ENCODE measurements around the gene RANBP10. TPM values are rescaled to one million over a fixed set of nuclear protein-coding genes. Genes with fewer than 3 reads are reported as not detected.
A peak's percentile ranks its signal among the peaks of the same experiment; 100 is the strongest.

Gene RANBP10
- total and polyA plus RNA-seq, 2 of the 13 experiments (the other 11 are each of a cell fraction or from before 2014, with no cell fraction given): 9.2 to 22.7 TPM

- ATAC-seq (no peak), DNase-seq (ENCODE audit: low spot score) (no peak), FAIRE-seq (no peak)
- H3K4me3 ChIP-seq (replicated peaks in 1 of 3; ENCODE audit: insufficient read depth in 1 of 3, low read depth in 2 of 3, low read length in 3 of 3): peak overlapping the region; percentile 97 to 99 (median 97)
- peaks cover 50% of the 10 kb centered on the region for H3K4me1 ChIP-seq (ENCODE audit: insufficient read depth, low read length)
- ChIA-PET POLR2A (interaction anchor here (0.9 to 6.2 kb wide), 16 partner anchors 11 to 389 kb away, joined by 3 to 47 read pairs (median 5); partner anchors contain the start of genes C16orf86, CTCF, EDC4 and ENKD1), CTCF (ENCODE audit: low intra/inter-chr PET ratio, low total read pairs) (interaction anchor here (1.5 kb wide), 1 partner anchor 29 kb away, joined by 5 read pairs; no protein-coding TSS in a partner anchor)
- BruUV-seq (replicated peaks): no TSS peak
- H3K27me3 ChIP-seq (ENCODE audit: control insufficient read depth in 1 of 2, insufficient read depth in 2 of 2, low read length in 2 of 2): no peaks in the 10 kb centered on the region; a peak in 1 of 5 replicates
- intact Hi-C loops (cut with micrococcal nuclease; ENCODE audit: unreplicated experiment) (loop anchor here (1.0 kb wide), 2 partner anchors 12 to 29 kb away; no protein-coding TSS in a partner anchor), in situ Hi-C loops (cut with HindIII; ENCODE audit: extremely low pct_ligation_motif_present, low pct_unique_long_range_greater_than_20kb) (no loop called here)
- peaks cover 38% of the 10 kb centered on the region for H4K20me1 ChIP-seq (ENCODE audit: insufficient read depth, low read length)
- H3K27ac ChIP-seq (ENCODE audit: extremely low read length, insufficient read depth, low read length): peak overlapping the region; percentile 88
- peak overlapping the region; percentile 89 for H3K4me2 ChIP-seq (ENCODE audit: low read depth, low read length)
- peaks cover 0 to 4% of the 10 kb centered on the region in 2 experiments; a peak in 3 of 5 replicates for H3K36me3 ChIP-seq (replicated peaks in 1 of 2; ENCODE audit: control insufficient read depth in 1 of 2, insufficient read depth in 2 of 2, low read length in 2 of 2)
- 60% methylated on average over 4 of the region's 5 CpGs for WGBS (ENCODE audit: low lambda C conversion rate)
- peak overlapping the region; percentile 99 for H3K9ac ChIP-seq (ENCODE audit: insufficient read depth, low read depth, low read length)
- H3K9me3 ChIP-seq (ENCODE audit: low read length): no peaks in the 10 kb centered on the region
- no peak overlapping the region for H2AFZ ChIP-seq (ENCODE audit: low read length)
- H3K79me2 ChIP-seq (ENCODE audit: insufficient read depth, low read length): peaks cover 64% of the 10 kb centered on the region
- TF ChIP-seq ZNF510 (CRISPR knock-in tag; IDR thresholded peaks at IDR 0.05; ENCODE audit: low read depth) (peak; percentile 18; the same call in 1 of the 2 replicates), ZNF557 (CRISPR knock-in tag; IDR thresholded peaks at IDR 0.05) (no peak), XBP1 (CRISPR knock-in tag; IDR thresholded peaks at IDR 0.05) (no peak), ZNF318 (CRISPR knock-in tag; IDR thresholded peaks at IDR 0.05) (no peak), ZNF749 (CRISPR knock-in tag; IDR thresholded peaks at IDR 0.05; ENCODE audit: borderline replicate concordance) (0 out of 2 replicates have a peak, but pooled peaks have one; percentile 9), ZNF678 (CRISPR knock-in tag; IDR thresholded peaks at IDR 0.05) (0 out of 2 replicates have a peak, but pooled peaks have one; percentile 47), HIVEP1 (CRISPR knock-in tag; IDR thresholded peaks at IDR 0.05) (peak; percentile 67; the same call in 1 of the 2 replicates), MYPOP (CRISPR knock-in tag; IDR thresholded peaks at IDR 0.05) (0 out of 2 replicates have a peak, but pooled peaks have one; percentile 34), ZNF567 (CRISPR knock-in tag; IDR thresholded peaks at IDR 0.05; ENCODE audit: borderline replicate concordance) (0 out of 2 replicates have a peak, but pooled peaks have one; percentile 51)
- TF ChIP-seq, protein P1, sequence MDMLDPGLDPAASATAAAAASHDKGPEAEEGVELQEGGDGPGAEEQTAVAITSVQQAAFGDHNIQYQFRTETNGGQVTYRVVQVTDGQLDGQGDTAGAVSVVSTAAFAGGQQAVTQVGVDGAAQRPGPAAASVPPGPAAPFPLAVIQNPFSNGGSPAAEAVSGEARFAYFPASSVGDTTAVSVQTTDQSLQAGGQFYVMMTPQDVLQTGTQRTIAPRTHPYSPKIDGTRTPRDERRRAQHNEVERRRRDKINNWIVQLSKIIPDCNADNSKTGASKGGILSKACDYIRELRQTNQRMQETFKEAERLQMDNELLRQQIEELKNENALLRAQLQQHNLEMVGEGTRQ (IDR thresholded peaks at IDR 0.05; ENCODE audit: low read depth, low read length): no peak
- TF ChIP-seq, protein P1 (CRISPR knock-in tag; IDR thresholded peaks at IDR 0.05; ENCODE audit: borderline replicate concordance): no peak
Measured at GRCh38 chr16:67845291-67846062, 39.1 kb upstream of the RANBP10 start.

Measured in HepG2 (cell line).